ENCODE measurements around the gene SLC16A10. TPM values are rescaled to one million over a fixed set of nuclear protein-coding genes. Genes with fewer than 3 reads are reported as not detected.
"Not testable (repeated sequence)": the region's sequence is repeated elsewhere in the genome, so short reads cannot be mapped to it uniquely, and the experiment has no call there.

SLC16A10 gene
- total RNA-seq, 2 donors from 2014 or later: 6.0 to 7.3 TPM

GRCh38 chr6:111201244-111201554 lies 113.9 kb downstream of the SLC16A10 start:
- DNase-seq: no peak
- no peak overlapping the region for H3K4me3 ChIP-seq
- intact Hi-C loops (cut with DNase I): no loop called here
- no peaks in the 10 kb centered on the region for H3K9me3 ChIP-seq
- no peak for TF ChIP-seq CTCF (IDR thresholded peaks at IDR 0.05)
- H3K27me3 ChIP-seq: no peaks in the 10 kb centered on the region
- H3K27ac ChIP-seq: peak overlapping the region; percentile 57
- no peaks in the 10 kb centered on the region for H3K36me3 ChIP-seq
- no peak overlapping the region for H3K9ac ChIP-seq (ENCODE audit: low read depth in 2 of 2, low read length in 2 of 2)
- no peaks in the 10 kb centered on the region for H3K4me1 ChIP-seq

GRCh38 chr6:111201764-111202163 lies 114.5 kb downstream of the SLC16A10 start:
- Histone ChIP-seq H3K9ac (ENCODE audit: low read depth in 2 of 2, low read length in 2 of 2) (no peak overlapping the region), H3K9me3 (no peaks in the 10 kb centered on the region), H3K27me3 (no peaks in the 10 kb centered on the region), H3K27ac (no peak overlapping the region), H3K36me3 (no peaks in the 10 kb centered on the region), H3K4me1 (no peaks in the 10 kb centered on the region), H3K4me3 (no peak overlapping the region)
- no peak for TF ChIP-seq CTCF (IDR thresholded peaks at IDR 0.05)
- DNase-seq: no peak
- intact Hi-C loops (cut with DNase I): no loop called here

DNA sequence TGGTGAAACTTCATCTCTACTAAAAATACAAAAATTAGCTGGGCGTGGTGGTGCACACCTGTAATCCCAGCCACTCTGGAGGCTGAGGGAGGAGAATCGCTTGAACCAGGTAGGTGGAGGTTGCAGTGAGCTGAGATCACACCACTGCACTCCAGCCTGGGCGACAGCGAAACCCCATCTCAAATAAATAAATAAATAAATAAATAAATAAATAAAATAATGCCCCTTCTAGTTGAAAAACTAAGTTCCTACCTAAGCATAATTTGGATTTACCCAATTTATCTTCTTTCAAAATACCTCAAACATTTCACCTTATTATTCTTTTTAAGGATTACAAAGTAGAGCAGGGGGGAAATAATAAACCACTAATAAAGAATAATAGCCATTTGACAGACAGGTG lies 116.2 kb downstream of the SLC16A10 start:
- H3K36me3 ChIP-seq; H3K27me3 ChIP-seq; H3K9me3 ChIP-seq; H3K4me3 ChIP-seq; intact Hi-C loops (cut with DNase I); DNase-seq; H3K4me1 ChIP-seq; H3K9ac ChIP-seq (ENCODE audit: low read depth in 2 of 2, low read length in 2 of 2); H3K27ac ChIP-seq: not testable (repeated sequence)

DNA sequence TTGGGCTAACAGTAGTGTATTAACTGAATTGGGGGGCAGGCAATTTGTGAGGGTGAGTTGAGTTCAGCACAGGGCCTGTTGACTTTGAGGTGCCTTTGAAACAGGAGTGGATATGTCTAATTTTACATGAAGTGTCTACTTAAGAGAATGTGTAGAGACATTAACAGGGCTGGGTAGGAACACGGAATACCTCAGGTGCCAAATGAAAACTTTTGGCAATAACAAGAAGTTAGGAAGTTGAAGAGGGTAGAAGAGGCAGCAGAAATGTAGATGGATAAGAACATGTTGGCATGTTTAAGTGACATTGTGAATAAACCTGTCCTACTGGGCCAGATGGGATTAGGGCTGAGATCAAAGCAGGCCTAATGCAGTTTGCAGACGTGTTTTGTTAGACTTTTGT lies 117.0 kb downstream of the SLC16A10 start:
- H3K9ac ChIP-seq (ENCODE audit: low read depth in 2 of 2, low read length in 2 of 2): no peak overlapping the region
- TF ChIP-seq CTCF (IDR thresholded peaks at IDR 0.05): no peak
- H3K36me3 ChIP-seq: no peaks in the 10 kb centered on the region
- no peak overlapping the region for H3K27ac ChIP-seq
- H3K4me1 ChIP-seq: no peaks in the 10 kb centered on the region
- no peaks in the 10 kb centered on the region for H3K9me3 ChIP-seq
- H3K27me3 ChIP-seq: no peaks in the 10 kb centered on the region
- H3K4me3 ChIP-seq: no peak overlapping the region
- intact Hi-C loops (cut with DNase I): no loop called here
- no peak for DNase-seq

DNA sequence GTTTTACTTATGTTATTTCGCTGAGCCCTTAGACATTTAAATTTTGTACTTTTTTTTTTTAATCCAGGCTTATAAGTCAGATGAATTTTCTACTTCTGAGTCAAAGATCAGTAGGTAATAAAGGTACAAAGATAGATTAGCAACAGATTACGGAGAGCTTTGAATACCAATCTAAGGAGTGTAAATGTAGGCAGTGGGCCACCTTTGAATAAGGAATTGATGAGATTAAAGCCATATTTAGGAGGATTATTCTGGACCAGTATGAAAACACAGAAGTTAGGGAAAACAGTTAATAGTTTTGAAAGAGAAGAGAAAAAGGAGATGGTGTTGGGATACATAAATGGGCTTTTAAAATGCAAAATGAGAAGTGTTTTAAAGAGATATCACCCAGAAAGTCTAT lies 117.6 kb downstream of the SLC16A10 start:
- intact Hi-C loops (cut with DNase I): no loop called here
- H3K4me3 ChIP-seq: no peak overlapping the region

DNA sequence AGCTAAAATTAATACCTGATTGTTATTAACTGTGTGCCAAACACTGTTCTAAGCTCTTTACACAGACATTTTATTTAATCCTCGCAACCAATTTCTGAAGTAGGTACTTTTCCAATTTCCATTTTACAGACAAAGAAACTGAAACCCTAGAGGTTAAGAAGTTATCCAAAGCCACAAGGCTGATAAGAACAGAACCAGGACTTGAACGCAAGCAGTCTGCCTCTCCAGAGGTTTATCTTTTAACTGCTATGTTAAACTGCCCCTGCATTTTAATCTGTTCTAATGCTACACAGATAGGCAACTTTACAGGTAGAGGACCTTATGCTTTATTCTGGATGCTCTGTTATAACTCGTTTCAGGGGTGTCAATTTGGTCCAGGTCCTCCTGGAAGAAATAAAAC lies 118.2 kb downstream of the SLC16A10 start:
- no peak overlapping the region for H3K27ac ChIP-seq
- no peak overlapping the region for H3K4me3 ChIP-seq
- H3K9me3 ChIP-seq: no peaks in the 10 kb centered on the region
- no peak overlapping the region for H3K9ac ChIP-seq (ENCODE audit: low read depth in 2 of 2, low read length in 2 of 2)
- TF ChIP-seq CTCF (IDR thresholded peaks at IDR 0.05): no peak
- H3K36me3 ChIP-seq: no peaks in the 10 kb centered on the region
- no peaks in the 10 kb centered on the region for H3K27me3 ChIP-seq
- DNase-seq: no peak
- intact Hi-C loops (cut with DNase I): no loop called here
- no peaks in the 10 kb centered on the region for H3K4me1 ChIP-seq

More for the DNA sequence above, 117.6 kb downstream of the SLC16A10 start:
- H3K27ac ChIP-seq: no peak overlapping the region
- H3K4me1 ChIP-seq: no peaks in the 10 kb centered on the region
- TF ChIP-seq CTCF (IDR thresholded peaks at IDR 0.05): no peak
- no peaks in the 10 kb centered on the region for H3K36me3 ChIP-seq
- H3K9me3 ChIP-seq: no peaks in the 10 kb centered on the region
- no peak overlapping the region for H3K9ac ChIP-seq (ENCODE audit: low read depth in 2 of 2, low read length in 2 of 2)
- DNase-seq: no peak
- no peaks in the 10 kb centered on the region for H3K27me3 ChIP-seq

All from colonic mucosa (tissue), 4 donors.